Neural progenitor cell (in vitro differentiated cells): ENCODE measurements around the gene IRF8. TPM values are rescaled to one million over a fixed set of nuclear protein-coding genes. Genes with fewer than 3 reads are reported as not detected.

ENCODE experiments used
- DNase-seq: peaks from one replicate; pipeline ENCODE4 v3.0.0-alpha.2; 2016; ENCODE audit warnings: low spot score
- H2AFZ ChIP-seq: fragments of 200-600 bp; sonication (generic); replicated peaks from 2 replicates; pipeline ENCODE4 v1.6.1; 2016; ENCODE audit warnings: antibody characterized with exemption
- H3F3A ChIP-seq: fragments of 200-600 bp; sonication (generic); 2 replicates; pipeline ENCODE4 v1.6.1; 2016; ENCODE audit warnings: antibody characterized with exemption, low read depth
- H3K27ac ChIP-seq: fragments of 200-600 bp; sonication (generic); 2 replicates; pipeline ENCODE4 v1.5.1; 2016; ENCODE audit warnings: mild to moderate bottlenecking
- H3K27me3 ChIP-seq: fragments of 200-600 bp; sonication (generic); 2 replicates; pipeline ENCODE4 v1.6.1; 2016; ENCODE audit warnings: mild to moderate bottlenecking, moderate library complexity
- H3K36me3 ChIP-seq: fragments of 200-600 bp; sonication (generic); 2 replicates; pipeline ENCODE4 v1.5.1; 2016
- H3K4me1 ChIP-seq: fragments of 200-600 bp; sonication (generic); 2 replicates; pipeline ENCODE4 v1.6.1; 2016; ENCODE audit warnings: mixed run types
- H3K4me2 ChIP-seq: fragments of 200-600 bp; sonication (generic); 2 replicates; pipeline ENCODE4 v1.6.1; 2016
- H3K4me3 ChIP-seq: fragments of 200-600 bp; sonication (generic); 2 replicates; pipeline ENCODE4 v1.5.1; 2016
- H3K79me2 ChIP-seq: fragments of 200-600 bp; sonication (generic); 2 replicates; pipeline ENCODE4 v1.6.1; 2016; ENCODE audit warnings: low read depth
- H3K9ac ChIP-seq: fragments of 200-600 bp; sonication (generic); 2 replicates; pipeline ENCODE4 v1.6.1; 2016
- H3K9me3 ChIP-seq: fragments of 200-600 bp; sonication (generic); 2 replicates; pipeline ENCODE4 v1.5.1; 2016; ENCODE audit warnings: low read depth
- H4K20me1 ChIP-seq: fragments of 200-600 bp; sonication (generic); 2 replicates; pipeline ENCODE4 v1.6.1; 2016; ENCODE audit warnings: low read depth
- H3K27ac Mint-ChIP-seq: 3 replicates; pipeline ENCODE4 v1.8.0; 2021; ENCODE audit warnings: mixed read lengths
- H3K27me3 Mint-ChIP-seq: 2 replicates; pipeline ENCODE4 v1.8.0; 2022; ENCODE audit warnings: low read depth, mild to moderate bottlenecking, inconsistent platforms, moderate library complexity, mixed read lengths; ENCODE audit not compliant: insufficient read depth
- H3K36me3 Mint-ChIP-seq: 3 replicates; pipeline ENCODE4 v1.8.0; 2021; ENCODE audit warnings: mixed read lengths
- H3K4me1 Mint-ChIP-seq: 3 replicates; pipeline ENCODE4 v1.8.0; 2021; ENCODE audit warnings: mixed read lengths
- H3K4me3 Mint-ChIP-seq: 3 replicates; pipeline ENCODE4 v1.8.0; 2021; ENCODE audit warnings: mild to moderate bottlenecking, moderate library complexity, mixed read lengths
- H3K9me3 Mint-ChIP-seq: 3 replicates; pipeline ENCODE4 v1.8.0; 2020; ENCODE audit warnings: mixed read lengths
- CTCF ChIP-seq: fragments of 200-600 bp; sonication (generic); IDR thresholded peaks from 2 replicates; pipeline ENCODE4 v1.5.1; 2017; ENCODE audit warnings: antibody characterized with exemption, mild to moderate bottlenecking
- EZH2 ChIP-seq: fragments of 200-600 bp; sonication (generic); IDR thresholded peaks from 2 replicates; pipeline ENCODE4 v1.6.1; 2017; ENCODE audit warnings: antibody characterized with exemption, mild to moderate bottlenecking, moderate library complexity
- EZH2phosphoT487 ChIP-seq: fragments of 200-600 bp; sonication (generic); IDR thresholded peaks from 2 replicates; pipeline ENCODE4 v1.6.1; 2017; ENCODE audit warnings: antibody characterized with exemption
- total RNA-seq: library from RNA; depleted of rRNA; stranded (reverse); fragments of >200 nt; gene quantifications from 2 replicates; pipeline ENCODE4 v1.2.3, GENCODE V29; 2015; ENCODE audit warnings: low replicate concordance

Gene IRF8
- total RNA-seq, 1 donor from 2014 or later: 1.2 TPM

DNA sequence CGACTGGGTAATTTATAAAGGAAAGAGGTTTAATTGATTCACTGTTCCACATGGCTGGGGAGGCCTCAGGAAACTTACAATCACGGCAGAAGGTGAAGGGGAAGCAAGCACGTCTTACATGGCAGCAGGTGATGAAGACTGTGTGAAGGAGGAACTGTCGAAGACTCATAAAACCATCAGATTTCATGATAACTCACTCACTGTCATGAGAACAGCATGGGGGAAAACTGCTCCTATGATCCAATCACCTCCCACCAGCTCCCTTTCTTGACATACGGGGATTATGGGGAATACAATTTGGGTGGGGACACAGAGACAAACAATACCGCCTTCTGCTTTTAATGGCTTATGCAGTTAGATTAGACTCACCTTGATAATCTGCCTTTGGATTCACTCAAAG lies 19.4 kb upstream of the IRF8 start:
- Histone ChIP-seq H3K4me1 (no peaks in the 10 kb centered on the region), H3K27me3 (peaks cover 20% of the 10 kb centered on the region), H3K27ac (no peak overlapping the region), H2AFZ (no peak overlapping the region), H3K4me3 (no peak overlapping the region), H3K9ac (no peak overlapping the region), H3F3A (no peaks in the 10 kb centered on the region), H4K20me1 (no peaks in the 10 kb centered on the region), H3K36me3 (no peaks in the 10 kb centered on the region), H3K79me2 (no peaks in the 10 kb centered on the region), H3K4me2 (no peak overlapping the region), H3K9me3 (no peaks in the 10 kb centered on the region)
- Mint-ChIP-seq H3K27ac (no peak overlapping the region), H3K36me3 (no peaks in the 10 kb centered on the region), H3K27me3 (peaks cover 10% of the 10 kb centered on the region), H3K9me3 (peaks cover 2% of the 10 kb centered on the region), H3K4me3 (no peak overlapping the region), H3K4me1 (no peaks in the 10 kb centered on the region)
- TF ChIP-seq CTCF (no peak), EZH2phosphoT487 (no peak), EZH2 (no peak)
- DNase-seq: no peak

DNA sequence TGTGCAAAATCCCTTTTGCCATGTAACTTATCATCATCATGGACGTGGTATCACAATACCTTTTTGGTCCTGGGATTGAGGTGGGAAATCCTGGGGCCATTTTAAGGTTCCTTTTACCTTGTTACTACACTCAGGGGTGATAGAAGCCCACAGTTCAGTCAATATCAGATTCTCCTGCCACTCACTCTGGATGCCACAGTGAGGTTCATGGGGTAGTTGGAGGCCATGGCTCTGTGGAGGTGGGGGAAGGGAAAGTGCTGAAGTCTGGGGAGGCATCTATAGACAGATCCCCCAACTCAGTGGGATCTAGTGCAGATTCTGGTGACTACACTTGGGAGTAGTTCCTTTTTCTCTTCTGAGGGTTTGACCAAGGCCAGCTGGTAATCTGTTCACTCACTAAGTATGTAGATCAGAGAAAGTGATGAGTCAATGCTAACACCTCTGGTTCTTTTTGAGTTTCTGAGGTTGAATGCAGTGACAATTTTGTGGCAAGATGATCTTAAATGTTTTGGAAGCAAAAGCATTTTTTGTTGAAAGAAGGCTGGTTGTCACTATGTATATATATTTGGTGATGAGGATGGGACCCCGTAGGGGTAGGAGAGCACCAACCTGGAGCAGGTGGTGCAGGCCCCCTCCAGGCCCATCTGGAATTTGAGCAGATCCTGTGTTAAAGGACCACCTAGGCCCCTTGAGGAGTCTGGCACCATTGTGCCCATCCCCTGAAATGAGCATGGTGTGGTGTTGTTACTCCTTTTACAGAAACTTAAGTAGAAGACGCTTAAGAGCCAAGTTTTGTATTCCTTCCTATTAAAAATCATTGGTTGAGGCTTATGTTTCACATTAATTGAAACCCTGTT lies 18.8 kb upstream of the IRF8 start:
- Histone ChIP-seq H3K27me3 (peaks cover 25% of the 10 kb centered on the region), H3K27ac (no peak overlapping the region), H3K4me2 (no peak overlapping the region), H2AFZ (no peak overlapping the region), H3K9me3 (no peaks in the 10 kb centered on the region), H3K4me1 (no peaks in the 10 kb centered on the region), H3K79me2 (no peaks in the 10 kb centered on the region), H3F3A (no peaks in the 10 kb centered on the region), H3K9ac (no peak overlapping the region), H4K20me1 (no peaks in the 10 kb centered on the region), H3K4me3 (no peak overlapping the region), H3K36me3 (no peaks in the 10 kb centered on the region)
- H3K4me1 Mint-ChIP-seq: no peaks in the 10 kb centered on the region
- peaks cover 2% of the 10 kb centered on the region for H3K9me3 Mint-ChIP-seq
- no peak for TF ChIP-seq EZH2
- TF ChIP-seq CTCF: no peak
- no peak for TF ChIP-seq EZH2phosphoT487
- no peaks in the 10 kb centered on the region for H3K36me3 Mint-ChIP-seq
- no peak for DNase-seq
- peaks cover 13% of the 10 kb centered on the region for H3K27me3 Mint-ChIP-seq
- no peak overlapping the region for H3K27ac Mint-ChIP-seq
- no peak overlapping the region for H3K4me3 Mint-ChIP-seq

- Histone ChIP-seq H3K9ac (no peak overlapping the region), H3K9me3 (no peaks in the 10 kb centered on the region), H3K4me1 (no peaks in the 10 kb centered on the region), H3K36me3 (no peaks in the 10 kb centered on the region), H3F3A (no peaks in the 10 kb centered on the region), H3K4me2 (no peak overlapping the region), H3K79me2 (no peaks in the 10 kb centered on the region), H3K27me3 (peaks cover 25% of the 10 kb centered on the region), H3K27ac (no peak overlapping the region), H4K20me1 (no peaks in the 10 kb centered on the region), H2AFZ (no peak overlapping the region), H3K4me3 (no peak overlapping the region)
- Mint-ChIP-seq H3K4me1 (no peaks in the 10 kb centered on the region), H3K27ac (no peak overlapping the region), H3K4me3 (no peak overlapping the region), H3K9me3 (no peaks in the 10 kb centered on the region), H3K27me3 (peaks cover 14% of the 10 kb centered on the region), H3K36me3 (no peaks in the 10 kb centered on the region)
- DNase-seq: no peak
- TF ChIP-seq EZH2 (no peak), EZH2phosphoT487 (no peak), CTCF (no peak)
These were observed 18.1 kb upstream of the IRF8 start for GRCh38 chr16:85880861-85881260.
